CD4-positive, alpha-beta T cell treated with Interleukin-2 at 100 ng/mL for 4 hours (primary cell): ENCODE results near the gene LAMB1.
"Not testable (repeated sequence)": the region's sequence is repeated elsewhere in the genome, so short reads cannot be mapped to it uniquely, and the experiment has no call there.

Experiments
- DNase-seq: peaks from one replicate; pipeline ENCODE4 v3.0.0-alpha.2; 2020; ENCODE audit warnings: low spot score

The LAMB1 gene

GRCh38 chr7:107917763-107918651 is 85.0 kb downstream of the LAMB1 start:
- no peak for DNase-seq

GRCh38 chr7:107915541-107915940 is 87.4 kb downstream of the LAMB1 start:
- DNase-seq: no peak

- no peak for DNase-seq
Observed at GRCh38 chr7:107914831-107915230, 88.1 kb downstream of the LAMB1 start.

- DNase-seq: no peak
Observed at GRCh38 chr7:107913851-107914250, 89.1 kb downstream of the LAMB1 start.

- no peak for DNase-seq
Observed at GRCh38 chr7:107911981-107912380, 91.0 kb downstream of the LAMB1 start.

GRCh38 chr7:107909445-107909844 is 93.5 kb downstream of the LAMB1 start:
- no peak for DNase-seq

GRCh38 chr7:107907790-107908189 is 95.2 kb downstream of the LAMB1 start:
- no peak for DNase-seq

- DNase-seq: no peak
Observed at GRCh38 chr7:107902381-107902780, 100.6 kb downstream of the LAMB1 start.

GRCh38 chr7:107900496-107901015 is 102.4 kb downstream of the LAMB1 start:
- DNase-seq: no peak

GRCh38 chr7:107898997-107899594 is 103.9 kb downstream of the LAMB1 start:
- no peak for DNase-seq

- DNase-seq: not testable (repeated sequence)
Observed at GRCh38 chr7:107892367-107892741, 110.6 kb downstream of the LAMB1 start.

- peak; percentile 31 for DNase-seq
Observed at GRCh38 chr7:107891636-107892366, 111.2 kb downstream of the LAMB1 start.

- DNase-seq: peak; percentile 91
Observed at GRCh38 chr7:107890962-107891635, 111.9 kb downstream of the LAMB1 start, which contains the start of gene DLD. TSS of gene DLD (plus strand) at chr7:107891183. CDS start at chr7:107891251, 68 bp downstream.

- peak; percentile 10 for DNase-seq
Observed at GRCh38 chr7:107890493-107890961, 112.4 kb downstream of the LAMB1 start.

GRCh38 chr7:107889992-107890391 is 113.0 kb downstream of the LAMB1 start:
- no peak for DNase-seq

- not testable (repeated sequence) for DNase-seq
Observed at GRCh38 chr7:107887827-107888226, 115.1 kb downstream of the LAMB1 start.

- DNase-seq: no peak
Observed at GRCh38 chr7:107884066-107884818, 118.7 kb downstream of the LAMB1 start.

- no peak for DNase-seq
Observed at GRCh38 chr7:107882766-107883165, 120.2 kb downstream of the LAMB1 start.

GRCh38 chr7:107879400-107880035 is 123.4 kb downstream of the LAMB1 start:
- peak; percentile 65 for DNase-seq

GRCh38 chr7:107878636-107879035 is 124.3 kb downstream of the LAMB1 start:
- no peak for DNase-seq
